ENCODE data around the gene ACVR1.

GRCh38 chr2:157836531-157836930, 39.6 kb downstream of the ACVR1 start:
- no peak for TF ChIP-seq TCF3 (CRISPR knock-in tag; IDR thresholded peaks at IDR 0.05)
- no peak for TF ChIP-seq POLR2A (conservative IDR thresholded peaks at IDR 0.05)
- no peak for TF ChIP-seq RBM17 (IDR thresholded peaks at IDR 0.05; ENCODE audit: borderline replicate concordance, low read depth, low read length)
- no peak for TF ChIP-seq JUN (IDR thresholded peaks at IDR 0.05; ENCODE audit: borderline replicate concordance, low read depth, low read length)
- TF ChIP-seq JUN (CRISPR knock-in tag; IDR thresholded peaks at IDR 0.05; ENCODE audit: borderline replicate concordance), result no peak
- no peak for TF ChIP-seq POLR2AphosphoS5 (IDR thresholded peaks at IDR 0.05; ENCODE audit: control insufficient read depth, insufficient read depth, low read depth, low read length)
- no peak for TF ChIP-seq BCLAF1 (IDR thresholded peaks at IDR 0.05; ENCODE audit: borderline replicate concordance in 1 of 2, control insufficient read depth in 1 of 2, low read depth in 2 of 2, low read length in 1 of 2)
- TF ChIP-seq, protein P1, sequence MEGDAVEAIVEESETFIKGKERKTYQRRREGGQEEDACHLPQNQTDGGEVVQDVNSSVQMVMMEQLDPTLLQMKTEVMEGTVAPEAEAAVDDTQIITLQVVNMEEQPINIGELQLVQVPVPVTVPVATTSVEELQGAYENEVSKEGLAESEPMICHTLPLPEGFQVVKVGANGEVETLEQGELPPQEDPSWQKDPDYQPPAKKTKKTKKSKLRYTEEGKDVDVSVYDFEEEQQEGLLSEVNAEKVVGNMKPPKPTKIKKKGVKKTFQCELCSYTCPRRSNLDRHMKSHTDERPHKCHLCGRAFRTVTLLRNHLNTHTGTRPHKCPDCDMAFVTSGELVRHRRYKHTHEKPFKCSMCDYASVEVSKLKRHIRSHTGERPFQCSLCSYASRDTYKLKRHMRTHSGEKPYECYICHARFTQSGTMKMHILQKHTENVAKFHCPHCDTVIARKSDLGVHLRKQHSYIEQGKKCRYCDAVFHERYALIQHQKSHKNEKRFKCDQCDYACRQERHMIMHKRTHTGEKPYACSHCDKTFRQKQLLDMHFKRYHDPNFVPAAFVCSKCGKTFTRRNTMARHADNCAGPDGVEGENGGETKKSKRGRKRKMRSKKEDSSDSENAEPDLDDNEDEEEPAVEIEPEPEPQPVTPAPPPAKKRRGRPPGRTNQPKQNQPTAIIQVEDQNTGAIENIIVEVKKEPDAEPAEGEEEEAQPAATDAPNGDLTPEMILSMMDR (IDR thresholded peaks at IDR 0.05 in 2 of 3, conservative IDR thresholded peaks at IDR 0.05 in 1 of 3; ENCODE audit: insufficient read depth in 2 of 3, low read depth in 1 of 3, low read length in 3 of 3), result no peak
- TF ChIP-seq EZH2 (IDR thresholded peaks at IDR 0.05; ENCODE audit: borderline replicate concordance, low read depth, low read length), result no peak
- TF ChIP-seq CBFA2T3 (IDR thresholded peaks at IDR 0.05), result peak; percentile 22; the same call in 1 of the 2 replicates

Data from K562 (cell line).